Sigmoid colon (tissue), 4 donors: ENCODE measurements around the gene TMTC1.

Source experiments
- EP300 ChIP-seq, 4 donors: sonication (generic); formaldehyde crosslinking; IDR thresholded peaks; one replicate each; pipeline ENCODE4 v1.6.1; 2017; ENCODE audit warnings: antibody characterized with exemption in 4 of 4
- POLR2A ChIP-seq, 2 donors: fragments of 450-650 bp; IDR thresholded peaks; one replicate each; pipeline ENCODE4 v1.6.1; 2016; ENCODE audit warnings: antibody characterized with exemption in 2 of 2, mild to moderate bottlenecking in 2 of 2, moderate library complexity in 2 of 2
- POLR2AphosphoS5 ChIP-seq, 4 donors: sonication (generic); formaldehyde crosslinking; IDR thresholded peaks; one replicate each; pipeline ENCODE4 v1.6.1; 2017; ENCODE audit warnings: antibody characterized with exemption in 4 of 4
- TF ChIP-seq, protein P1 (sequence below), 4 experiments: fragments of 450-650 bp in 3 of 4; fragments of 200-600 bp in 1 of 4; IDR thresholded peaks; one replicate each; pipeline ENCODE4 v1.5.1; 2016 to 2019; ENCODE audit warnings: antibody characterized with exemption in 4 of 4, mild to moderate bottlenecking in 3 of 4, moderate library complexity in 2 of 4

DNA sequence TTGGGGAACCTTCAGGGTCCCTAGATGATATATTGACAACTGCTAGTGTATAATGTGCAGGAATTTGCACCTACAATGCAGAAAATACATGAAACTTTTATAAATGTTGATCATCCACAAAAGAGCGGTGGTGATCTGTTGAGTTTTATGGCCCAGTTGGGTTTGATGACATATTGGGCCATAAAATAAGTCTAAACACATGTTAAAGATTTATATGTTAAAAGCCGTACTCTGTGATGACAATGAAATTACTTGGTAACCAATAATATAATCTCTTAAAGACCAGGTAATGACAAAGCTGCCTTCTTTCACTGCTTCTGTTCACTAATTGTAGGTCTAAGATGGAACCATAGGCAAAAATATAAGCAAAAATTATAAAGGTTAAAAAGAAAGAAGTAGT is 61.6 kb downstream of the TMTC1 start:
- TF ChIP-seq POLR2A (IDR thresholded peaks at IDR 0.05): no peak
- TF ChIP-seq POLR2AphosphoS5 (IDR thresholded peaks at IDR 0.05): no peak
- TF ChIP-seq, protein P1, sequence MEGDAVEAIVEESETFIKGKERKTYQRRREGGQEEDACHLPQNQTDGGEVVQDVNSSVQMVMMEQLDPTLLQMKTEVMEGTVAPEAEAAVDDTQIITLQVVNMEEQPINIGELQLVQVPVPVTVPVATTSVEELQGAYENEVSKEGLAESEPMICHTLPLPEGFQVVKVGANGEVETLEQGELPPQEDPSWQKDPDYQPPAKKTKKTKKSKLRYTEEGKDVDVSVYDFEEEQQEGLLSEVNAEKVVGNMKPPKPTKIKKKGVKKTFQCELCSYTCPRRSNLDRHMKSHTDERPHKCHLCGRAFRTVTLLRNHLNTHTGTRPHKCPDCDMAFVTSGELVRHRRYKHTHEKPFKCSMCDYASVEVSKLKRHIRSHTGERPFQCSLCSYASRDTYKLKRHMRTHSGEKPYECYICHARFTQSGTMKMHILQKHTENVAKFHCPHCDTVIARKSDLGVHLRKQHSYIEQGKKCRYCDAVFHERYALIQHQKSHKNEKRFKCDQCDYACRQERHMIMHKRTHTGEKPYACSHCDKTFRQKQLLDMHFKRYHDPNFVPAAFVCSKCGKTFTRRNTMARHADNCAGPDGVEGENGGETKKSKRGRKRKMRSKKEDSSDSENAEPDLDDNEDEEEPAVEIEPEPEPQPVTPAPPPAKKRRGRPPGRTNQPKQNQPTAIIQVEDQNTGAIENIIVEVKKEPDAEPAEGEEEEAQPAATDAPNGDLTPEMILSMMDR (IDR thresholded peaks at IDR 0.05): no peak
- no peak for TF ChIP-seq EP300 (IDR thresholded peaks at IDR 0.05)
